ENCODE data around the gene PPP1R1C. TPM values are rescaled to one million over a fixed set of nuclear protein-coding genes. Genes with fewer than 3 reads are reported as not detected.

The PPP1R1C gene
- total RNA-seq, 2 donors from 2014 or later = 5.9 to 9.1 TPM

DNA sequence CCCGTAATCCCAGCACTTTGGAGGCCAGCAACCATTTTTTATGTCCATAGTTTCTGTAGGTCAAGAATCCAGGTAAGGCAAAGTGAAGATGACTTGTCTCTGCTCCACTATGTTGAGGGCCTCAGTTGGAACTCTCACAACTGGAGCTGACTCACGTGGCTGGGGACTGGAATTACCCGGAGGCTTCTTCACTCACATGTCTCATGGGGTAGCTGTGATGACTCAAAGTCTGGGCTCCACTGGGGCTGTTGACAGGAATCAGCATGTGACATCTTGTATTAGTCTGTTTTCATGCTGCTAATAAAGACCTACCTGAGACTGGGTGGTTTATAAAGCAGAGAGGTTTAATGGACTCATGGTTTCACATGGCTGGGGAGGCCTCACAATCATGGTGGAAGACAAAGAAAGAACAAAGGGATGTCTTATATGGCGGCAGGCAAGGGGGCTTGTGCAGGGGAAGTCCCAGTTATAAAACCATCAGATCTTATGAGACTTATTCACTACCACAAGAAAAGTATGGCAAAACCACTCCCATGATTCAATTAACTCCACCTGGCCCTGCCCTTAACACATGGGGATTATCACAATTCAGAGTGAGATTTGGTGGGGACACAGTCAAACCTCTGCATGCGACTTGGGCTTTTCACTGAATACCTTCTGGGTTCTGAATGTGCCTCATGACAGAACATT, 7.8 kb upstream of the PPP1R1C start:
- no peaks in the 10 kb centered on the region for H3K36me3 ChIP-seq
- intact Hi-C loops (cut with DNase I) = no loop called here
- H3K27me3 ChIP-seq (replicated peaks; ENCODE audit: insufficient read depth) = no peaks in the 10 kb centered on the region
- no peaks in the 10 kb centered on the region for H3K9me3 ChIP-seq
- H3K27ac ChIP-seq = no peak overlapping the region
- H3K4me1 ChIP-seq (replicated peaks) = no peaks in the 10 kb centered on the region
- no peak for TF ChIP-seq POLR2AphosphoS5 (IDR thresholded peaks at IDR 0.05)
- TF ChIP-seq, protein P1, sequence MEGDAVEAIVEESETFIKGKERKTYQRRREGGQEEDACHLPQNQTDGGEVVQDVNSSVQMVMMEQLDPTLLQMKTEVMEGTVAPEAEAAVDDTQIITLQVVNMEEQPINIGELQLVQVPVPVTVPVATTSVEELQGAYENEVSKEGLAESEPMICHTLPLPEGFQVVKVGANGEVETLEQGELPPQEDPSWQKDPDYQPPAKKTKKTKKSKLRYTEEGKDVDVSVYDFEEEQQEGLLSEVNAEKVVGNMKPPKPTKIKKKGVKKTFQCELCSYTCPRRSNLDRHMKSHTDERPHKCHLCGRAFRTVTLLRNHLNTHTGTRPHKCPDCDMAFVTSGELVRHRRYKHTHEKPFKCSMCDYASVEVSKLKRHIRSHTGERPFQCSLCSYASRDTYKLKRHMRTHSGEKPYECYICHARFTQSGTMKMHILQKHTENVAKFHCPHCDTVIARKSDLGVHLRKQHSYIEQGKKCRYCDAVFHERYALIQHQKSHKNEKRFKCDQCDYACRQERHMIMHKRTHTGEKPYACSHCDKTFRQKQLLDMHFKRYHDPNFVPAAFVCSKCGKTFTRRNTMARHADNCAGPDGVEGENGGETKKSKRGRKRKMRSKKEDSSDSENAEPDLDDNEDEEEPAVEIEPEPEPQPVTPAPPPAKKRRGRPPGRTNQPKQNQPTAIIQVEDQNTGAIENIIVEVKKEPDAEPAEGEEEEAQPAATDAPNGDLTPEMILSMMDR (IDR thresholded peaks at IDR 0.05) = no peak
- TF ChIP-seq POLR2A (IDR thresholded peaks at IDR 0.05) = no peak
- no peak for DNase-seq (ENCODE audit: low spot score)
- H3K4me3 ChIP-seq = no peak overlapping the region
- WGBS = 86% methylated on average over 5 of the region's 5 CpGs

DNA sequence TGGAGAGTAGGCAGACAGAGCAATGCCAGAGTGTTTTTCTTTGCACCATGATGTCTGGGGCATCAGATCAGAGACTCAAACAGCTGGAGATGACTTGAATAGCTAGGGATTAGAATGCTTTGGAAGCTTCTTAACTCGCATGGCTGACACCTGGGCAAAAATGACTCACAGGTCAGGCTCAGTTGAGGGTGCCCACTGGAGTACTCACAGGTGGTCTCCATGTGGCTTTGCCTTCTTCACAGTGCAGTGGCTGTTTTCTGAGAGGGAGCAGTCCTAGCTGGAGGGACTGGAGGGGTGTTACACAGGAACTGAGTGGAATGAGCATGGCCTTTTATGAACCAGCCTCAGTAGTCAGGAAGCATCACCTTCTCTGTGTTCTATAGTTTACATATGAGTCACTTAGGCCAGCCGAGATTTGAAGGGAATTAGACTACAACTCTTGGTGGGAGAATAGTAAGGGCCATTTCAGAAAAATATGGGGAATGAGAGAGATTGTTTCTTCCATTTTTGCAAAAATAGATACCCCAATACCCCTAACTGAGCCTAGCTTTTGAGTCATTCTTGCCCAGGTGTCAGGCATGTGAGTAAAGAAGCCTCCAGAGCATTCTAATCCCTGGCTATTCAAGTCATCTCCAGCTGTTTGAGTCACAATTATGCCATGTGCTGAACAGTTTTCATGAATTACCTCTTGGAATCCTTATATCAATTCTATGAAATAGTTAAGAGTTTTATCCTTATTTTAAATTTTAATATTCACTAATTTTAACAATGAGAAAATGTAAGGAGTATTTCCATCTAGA, 7.1 kb upstream of the PPP1R1C start:
- 97% methylated on average over 2 of the region's 2 CpGs for WGBS
- TF ChIP-seq, protein P1 (IDR thresholded peaks at IDR 0.05) = no peak
- TF ChIP-seq POLR2AphosphoS5 (IDR thresholded peaks at IDR 0.05) (no peak), POLR2A (IDR thresholded peaks at IDR 0.05) (no peak)
- H3K4me1 ChIP-seq (replicated peaks) = no peaks in the 10 kb centered on the region
- H3K36me3 ChIP-seq = no peaks in the 10 kb centered on the region
- H3K27ac ChIP-seq = no peak overlapping the region
- H3K4me3 ChIP-seq = no peak overlapping the region
- DNase-seq (ENCODE audit: low spot score) = no peak
- H3K27me3 ChIP-seq (replicated peaks; ENCODE audit: insufficient read depth) = no peaks in the 10 kb centered on the region
- intact Hi-C loops (cut with DNase I) = no loop called here
- H3K9me3 ChIP-seq = no peaks in the 10 kb centered on the region

DNA sequence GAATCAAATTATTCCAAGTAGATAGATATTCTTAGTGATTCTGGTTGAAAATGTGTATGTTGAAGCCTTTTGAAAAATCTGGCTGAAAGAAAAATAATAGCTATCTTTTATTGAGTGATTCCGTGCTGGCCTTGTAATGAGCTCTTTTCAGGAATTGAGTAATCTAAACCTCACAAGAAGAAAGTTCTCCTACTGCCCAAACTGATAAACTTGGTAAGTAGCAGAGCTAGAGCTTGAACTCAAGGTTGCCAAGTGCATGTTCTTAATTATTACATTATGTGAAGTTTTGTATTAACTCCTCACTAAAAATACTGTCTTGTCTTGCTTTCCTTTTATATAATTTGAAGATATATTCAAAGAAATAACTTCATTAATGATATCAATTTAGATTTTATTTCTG, 1.6 kb upstream of the PPP1R1C start:
- H3K27ac ChIP-seq = no peak overlapping the region
- H3K27me3 ChIP-seq (replicated peaks; ENCODE audit: insufficient read depth) = no peaks in the 10 kb centered on the region
- 82% methylated on average over 1 of the region's 1 CpG for WGBS

DNA sequence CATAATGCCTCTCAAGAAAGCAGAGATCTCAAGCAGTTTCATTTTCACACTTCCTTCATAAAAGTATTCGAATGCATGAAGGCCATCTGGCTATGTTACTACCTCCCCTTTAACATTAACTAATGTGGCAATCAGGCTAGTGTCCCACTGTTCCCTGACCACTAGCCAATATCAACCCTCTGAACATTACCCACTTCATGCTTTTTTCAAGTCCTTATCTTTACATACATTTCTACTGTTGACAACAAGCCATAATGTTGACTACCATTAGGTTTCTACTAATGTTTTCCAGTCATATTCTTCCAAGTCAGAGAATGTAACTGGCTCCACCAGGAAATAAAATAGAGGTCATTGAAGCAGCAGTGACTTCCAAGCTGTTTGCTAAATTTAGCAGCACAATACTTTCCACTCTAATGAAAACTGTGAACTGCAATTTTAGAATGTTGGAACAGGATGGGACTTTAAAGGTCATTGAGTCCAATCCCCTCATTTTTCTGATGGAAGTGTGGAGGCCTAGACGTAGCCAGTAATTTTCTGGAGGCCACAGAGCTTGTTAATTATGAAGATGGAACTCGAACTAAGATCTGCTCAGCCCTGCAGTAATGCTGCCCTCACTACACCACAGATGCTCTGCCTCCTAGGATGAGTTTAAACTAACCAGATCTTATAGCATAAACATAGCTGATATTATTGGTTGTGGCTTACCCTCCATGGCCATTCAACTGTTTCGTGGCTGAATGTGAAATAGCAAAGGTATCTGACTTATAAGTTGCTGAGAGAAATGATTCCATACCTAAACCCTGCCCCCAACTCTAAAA, 630 bp upstream of the PPP1R1C start:
- Histone ChIP-seq H3K27ac (no peak overlapping the region), H3K9me3 (no peaks in the 10 kb centered on the region), H3K36me3 (no peaks in the 10 kb centered on the region), H3K4me3 (no peak overlapping the region), H3K4me1 (replicated peaks) (no peaks in the 10 kb centered on the region), H3K27me3 (replicated peaks; ENCODE audit: insufficient read depth) (no peaks in the 10 kb centered on the region)
- DNase-seq (ENCODE audit: low spot score) = no peak
- 75% methylated on average over 4 of the region's 4 CpGs for WGBS
- no peak for TF ChIP-seq POLR2A (IDR thresholded peaks at IDR 0.05)
- TF ChIP-seq, protein P1 (IDR thresholded peaks at IDR 0.05) = no peak
- TF ChIP-seq POLR2AphosphoS5 (IDR thresholded peaks at IDR 0.05) = no peak
- intact Hi-C loops (cut with DNase I) = no loop called here

More for the DNA sequence above, 1.6 kb upstream of the PPP1R1C start:
- TF ChIP-seq POLR2A (IDR thresholded peaks at IDR 0.05) (no peak), POLR2AphosphoS5 (IDR thresholded peaks at IDR 0.05) (no peak)
- TF ChIP-seq, protein P1 (IDR thresholded peaks at IDR 0.05) = no peak
- Histone ChIP-seq H3K4me1 (replicated peaks) (no peaks in the 10 kb centered on the region), H3K9me3 (no peaks in the 10 kb centered on the region), H3K36me3 (no peaks in the 10 kb centered on the region), H3K4me3 (no peak overlapping the region)
- intact Hi-C loops (cut with DNase I) = no loop called here
- DNase-seq (ENCODE audit: low spot score) = no peak

All from prostate gland (tissue), 2 donors.